HPDE6-E6E7 (cell line): ENCODE measurements around the gene C10orf105.

ENCODE experiments used
- DNase-seq: peaks from one replicate; pipeline ENCODE4 v3.0.0; 2011; ENCODE audit warnings: missing footprints; ENCODE audit errors: extremely low spot score

C10orf105 gene, protein sequence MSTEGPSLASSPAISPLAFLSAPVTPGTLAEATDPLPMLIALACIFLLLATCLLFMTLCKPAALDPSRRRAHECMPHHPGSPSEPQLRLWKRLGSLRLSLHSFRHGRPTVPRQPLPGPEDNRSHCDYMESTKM

DNA sequence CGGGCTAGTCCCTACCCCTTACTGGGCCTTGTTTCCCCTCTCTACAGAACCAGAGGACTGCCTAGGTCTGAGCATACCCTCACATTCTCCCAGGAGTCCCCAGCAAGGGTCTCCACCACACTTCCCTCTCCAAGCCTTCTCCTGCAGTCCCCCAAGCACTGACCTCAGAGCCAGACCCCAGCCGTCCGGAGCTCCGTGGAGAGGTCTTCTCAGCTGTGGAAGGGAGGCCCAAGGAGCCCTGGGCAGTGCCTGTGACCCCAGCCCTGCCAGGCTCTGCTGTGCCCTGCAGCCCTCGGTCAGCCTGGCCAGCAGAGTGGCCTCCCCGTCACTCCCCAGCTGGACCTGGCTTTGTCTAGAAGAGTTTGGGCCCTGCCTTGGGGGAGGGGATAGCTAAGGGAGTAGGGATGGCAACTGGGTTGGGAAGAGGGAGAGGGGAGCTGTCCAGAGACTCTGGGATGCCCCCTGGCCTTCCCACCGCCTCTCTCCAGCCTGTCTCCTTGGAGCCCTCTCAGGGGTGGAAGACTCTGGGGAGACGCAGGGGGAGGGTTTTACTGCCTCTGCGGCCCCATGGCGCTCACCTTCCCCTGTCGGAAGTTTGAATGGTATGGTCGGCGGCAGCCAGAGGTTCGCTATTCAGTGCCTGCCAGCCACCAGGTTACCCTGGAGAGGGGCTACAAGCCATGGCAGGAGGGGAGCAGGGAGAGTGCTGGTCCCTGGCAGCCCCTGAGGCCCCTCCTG lies at the start of gene C10orf105:
C10orf105 (minus strand) TSS at position 315 of the 738 bp plus-strand sequence. CDS start 3,441 bp downstream, outside the sequence.
- no peak for DNase-seq

GRCh38 chr10:71767420-71768035 lies 48.0 kb upstream of the C10orf105 start:
- DNase-seq: no peak

DNA sequence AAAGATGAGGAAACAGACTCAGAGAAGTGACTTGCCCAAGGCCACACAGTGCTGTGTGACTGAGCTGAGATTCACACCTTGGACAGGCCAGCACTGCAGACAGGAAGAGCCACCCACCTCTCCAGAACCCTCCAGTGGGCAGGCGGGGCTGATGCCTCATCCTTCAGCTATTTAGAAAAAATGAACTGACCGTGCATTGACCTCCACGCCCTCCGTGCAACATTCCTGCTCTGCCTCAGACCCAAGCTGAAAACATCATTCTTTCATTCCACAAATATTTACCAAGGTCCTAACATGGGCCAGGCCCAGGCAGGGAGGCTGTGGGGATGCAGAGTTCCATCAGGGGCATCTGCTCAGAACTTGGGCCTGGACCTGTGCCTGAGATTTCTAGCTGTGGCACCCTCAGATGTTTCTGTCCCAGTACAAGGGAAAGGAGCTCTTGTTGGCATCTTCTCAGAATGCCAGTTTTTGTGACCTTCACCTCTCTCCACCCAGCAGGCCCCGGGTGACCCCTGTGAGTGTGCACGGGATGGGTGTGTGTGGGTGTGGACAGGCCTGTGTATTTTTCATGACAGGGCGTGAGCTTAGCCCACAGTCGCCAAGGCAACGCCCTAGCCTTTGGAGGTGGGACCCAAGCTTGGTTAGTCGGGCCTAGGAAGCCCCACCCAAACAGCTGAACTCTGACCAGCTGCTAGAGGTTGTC lies 47.3 kb upstream of the C10orf105 start:
- DNase-seq: peak; percentile 73

GRCh38 chr10:71765906-71766716 lies 46.5 kb upstream of the C10orf105 start:
- no peak for DNase-seq

- no peak for DNase-seq
Measured at GRCh38 chr10:71765176-71765904, 45.8 kb upstream of the C10orf105 start.

DNA sequence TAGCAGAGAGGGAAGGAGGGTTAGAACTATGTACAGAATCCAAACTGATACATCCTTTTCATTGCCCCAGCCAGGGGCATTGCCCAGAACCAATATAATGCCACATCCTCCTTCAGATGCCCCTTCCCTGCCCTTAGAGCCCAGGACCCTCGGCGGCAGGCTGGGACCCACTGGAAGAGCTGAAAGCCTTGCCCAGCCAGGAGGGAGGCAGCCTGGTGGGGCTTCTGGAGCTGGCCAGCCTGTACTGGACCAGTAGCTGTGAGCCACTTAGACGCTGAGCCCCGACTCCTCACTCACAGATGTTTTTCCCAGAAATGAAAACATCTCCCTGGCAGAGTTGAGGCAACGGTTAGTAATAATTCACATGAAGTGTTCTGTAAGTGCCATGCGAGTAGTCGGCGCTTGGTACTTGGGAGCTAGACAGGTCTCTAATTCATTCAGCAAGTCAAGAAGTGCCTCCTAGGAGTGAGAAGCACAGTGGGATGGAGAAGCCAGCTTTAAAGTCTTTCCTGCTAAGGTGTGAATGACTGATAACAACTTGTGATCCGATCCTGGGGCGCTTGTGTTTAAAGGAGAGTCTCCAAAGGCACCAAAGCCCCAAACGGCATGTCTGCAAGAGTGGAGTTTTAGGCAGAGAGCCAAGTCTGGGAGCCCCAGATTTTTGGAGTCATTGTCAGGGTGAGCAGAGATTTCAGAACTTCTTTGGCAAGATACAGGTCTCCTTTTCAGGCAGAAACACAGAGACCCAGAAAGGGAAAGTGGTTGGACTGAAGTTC lies 44.0 kb upstream of the C10orf105 start:
- no peak for DNase-seq

DNA sequence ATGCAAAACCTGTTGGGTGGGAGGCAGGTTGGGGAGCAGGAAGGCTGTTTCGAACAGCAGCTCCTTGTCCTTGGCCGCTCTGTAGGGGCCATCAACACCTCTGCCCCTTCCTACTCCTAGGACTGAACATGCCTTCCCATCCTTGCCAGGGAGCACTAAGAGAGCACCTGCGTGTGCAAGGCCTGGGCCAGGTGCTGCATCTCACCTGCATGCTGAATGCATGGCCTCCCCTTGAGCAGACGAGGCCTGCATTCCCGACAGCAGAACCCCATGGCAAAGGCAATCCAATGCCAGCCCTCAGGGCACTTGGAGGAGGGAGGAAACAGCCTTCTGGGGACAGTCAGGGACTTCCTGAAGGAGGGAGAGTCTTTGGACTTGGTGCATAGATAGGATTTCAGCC lies 42.7 kb upstream of the C10orf105 start:
- no peak for DNase-seq

- no peak for DNase-seq
Measured at GRCh38 chr10:71761541-71762113, 42.0 kb upstream of the C10orf105 start.

GRCh38 chr10:71761105-71761511 lies 41.5 kb upstream of the C10orf105 start:
- DNase-seq: peak; percentile 50

GRCh38 chr10:71757399-71757922 lies 37.9 kb upstream of the C10orf105 start:
- DNase-seq: no peak

DNA sequence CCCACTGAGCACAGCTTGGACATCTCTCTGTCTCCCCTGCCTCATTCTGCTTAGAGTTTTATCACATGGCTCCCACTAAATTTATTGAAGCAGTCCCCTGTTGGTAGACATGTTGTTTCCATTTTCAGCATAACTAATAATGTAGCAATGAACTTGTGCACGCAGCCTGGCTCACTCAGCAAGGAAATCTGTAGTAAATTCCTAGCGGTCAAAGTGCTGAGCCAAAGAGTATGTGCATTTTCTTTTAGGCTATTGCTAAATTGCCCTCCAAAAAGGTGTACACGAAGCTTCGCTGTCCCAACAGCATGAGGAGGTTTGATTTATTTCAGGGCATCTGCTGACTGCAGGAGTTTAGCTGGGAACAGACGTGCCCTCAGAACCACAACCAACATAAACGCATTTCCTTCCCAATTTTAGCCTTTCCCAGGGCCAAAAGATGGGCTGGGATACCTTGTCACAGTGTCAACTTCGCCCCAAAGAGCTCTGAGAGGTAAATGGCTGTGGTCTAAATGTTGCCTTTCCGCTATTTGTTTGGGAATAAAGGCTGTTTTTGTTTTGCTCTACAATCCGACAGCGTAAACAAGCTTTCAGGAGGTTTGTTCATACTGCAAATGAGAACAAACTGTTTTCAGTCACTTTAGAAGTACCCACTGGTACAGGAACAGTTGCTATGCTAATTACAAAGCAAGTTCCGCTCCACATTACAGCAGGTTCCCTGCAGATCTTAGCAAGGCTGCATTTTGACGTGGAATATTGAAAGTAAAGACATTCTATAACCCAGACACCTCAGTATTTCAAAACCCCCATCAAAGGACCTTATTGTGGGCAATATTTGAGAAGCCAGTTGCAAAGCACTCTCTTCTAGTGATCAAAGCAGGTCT lies 37.0 kb upstream of the C10orf105 start:
- DNase-seq: no peak

GRCh38 chr10:71755179-71755879 lies 35.8 kb upstream of the C10orf105 start:
- no peak for DNase-seq

GRCh38 chr10:71754562-71754961 lies 35.0 kb upstream of the C10orf105 start:
- no peak for DNase-seq

DNA sequence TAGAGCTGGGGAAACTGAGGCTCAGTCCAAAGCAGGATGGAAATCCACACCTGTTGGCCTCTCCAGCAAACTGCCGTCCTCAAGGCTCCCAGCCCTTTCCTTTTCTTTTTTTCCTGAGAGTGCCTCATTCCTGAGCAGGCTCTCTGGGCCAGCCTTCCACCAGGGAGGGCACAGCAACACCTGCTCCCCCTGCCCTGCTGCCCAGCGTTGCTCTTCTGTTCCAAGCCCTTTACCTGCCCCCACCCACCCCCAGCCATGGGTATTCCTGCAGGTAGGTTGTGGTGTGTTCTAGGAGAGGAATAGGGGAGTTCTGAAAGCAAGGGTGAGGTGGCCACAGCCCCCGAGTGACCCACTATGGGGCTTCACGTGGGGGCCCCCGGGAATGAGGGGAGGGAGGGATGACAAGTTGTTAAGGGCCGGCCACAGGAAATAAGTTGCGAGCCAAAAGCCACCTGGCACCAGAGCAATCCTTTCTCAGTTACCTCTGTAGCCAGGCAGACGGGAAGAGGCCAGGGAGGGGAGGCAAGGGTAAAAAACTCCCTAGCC lies 34.5 kb upstream of the C10orf105 start:
- no peak for DNase-seq

DNA sequence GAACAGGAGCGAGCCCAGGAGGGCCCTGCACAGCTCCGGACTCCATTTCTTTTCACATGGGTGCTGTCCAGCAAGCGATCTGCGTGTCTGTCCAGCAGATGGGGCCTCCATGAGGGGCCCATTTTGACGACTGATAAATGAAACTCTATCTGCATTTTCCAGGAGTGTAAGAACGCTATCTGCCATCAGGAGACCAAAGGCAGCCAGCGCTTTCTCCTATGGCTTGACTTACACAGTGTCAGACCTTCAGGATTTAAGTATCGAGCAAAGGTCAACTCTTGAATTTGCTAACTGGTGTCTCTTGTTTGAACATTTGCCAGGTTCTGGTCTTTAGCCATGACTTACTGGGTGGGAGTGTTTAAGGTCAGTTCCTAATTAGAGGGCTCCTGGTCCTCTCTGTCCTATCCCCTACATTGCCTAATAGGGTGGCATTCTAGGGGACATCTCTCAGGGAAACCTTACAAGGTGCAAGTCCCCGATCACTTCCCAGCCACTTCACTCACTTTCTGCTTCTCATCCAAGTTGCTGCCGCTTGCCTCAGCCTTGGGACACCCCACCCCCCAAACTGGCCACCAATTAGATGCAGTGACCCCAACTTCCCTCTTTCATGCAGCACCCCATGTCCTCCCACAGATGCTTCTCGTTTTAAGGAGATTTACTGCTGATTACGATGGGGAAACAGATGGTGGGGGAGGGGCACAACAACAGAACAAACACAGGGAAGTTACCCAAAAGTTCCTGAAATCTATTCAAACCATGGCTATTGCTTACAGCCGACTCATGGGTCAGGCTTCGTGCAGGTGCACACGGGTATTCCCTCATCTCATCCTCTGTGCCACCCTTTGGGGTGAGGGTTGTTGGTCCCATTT lies 33.7 kb upstream of the C10orf105 start:
- no peak for DNase-seq

DNA sequence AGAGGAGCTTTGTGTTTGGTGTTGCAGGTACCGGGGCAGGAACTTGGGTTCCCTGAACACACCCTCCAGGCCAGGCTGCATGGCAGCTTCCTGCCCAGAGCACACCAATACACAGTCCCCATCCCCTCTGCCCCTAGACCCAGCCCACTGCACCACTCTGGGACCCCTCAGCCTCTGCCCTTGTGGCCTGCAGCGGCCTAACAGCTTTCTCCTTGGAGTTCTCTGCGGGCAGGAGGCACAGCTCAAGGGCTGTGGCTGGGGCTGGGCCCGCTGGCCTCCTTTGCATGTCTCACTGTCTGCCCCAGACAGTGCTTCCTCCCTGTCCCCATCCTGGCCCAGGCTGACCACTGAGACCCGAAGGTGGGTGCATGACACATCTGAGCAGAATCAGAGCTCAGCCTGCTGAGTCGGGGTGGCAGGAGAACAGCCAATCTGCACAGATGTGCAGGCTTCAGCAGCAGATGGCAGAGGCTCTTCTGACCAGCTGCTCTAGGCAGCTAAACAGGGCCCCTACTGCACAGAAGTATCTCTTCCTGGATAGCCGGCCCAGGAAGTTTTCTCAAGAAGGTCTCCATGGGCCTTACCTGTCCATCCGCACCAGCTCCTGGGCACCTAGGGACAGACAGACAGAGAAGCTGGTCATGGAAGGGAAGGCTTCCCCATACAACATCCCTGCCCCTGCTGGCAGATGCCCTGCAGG lies 33.0 kb upstream of the C10orf105 start:
- no peak for DNase-seq
